Measurements from ENCODE around the gene MYCN. TPM values are rescaled to one million over a fixed set of nuclear protein-coding genes. Genes with fewer than 3 reads are reported as not detected.
A peak's percentile ranks its signal among the peaks of the same experiment; 100 is the strongest.

The MYCN gene
- total RNA-seq, 2 donors from 2014 or later: not detected

GRCh38 chr2:15937105-15937881, 3.1 kb upstream of the MYCN start:
- Mint-ChIP-seq H3K9me3 (no peaks in the 10 kb centered on the region), H3K27ac (no peak overlapping the region)
- no peak for ATAC-seq

GRCh38 chr2:15937882-15938802, 2.2 kb upstream of the MYCN start:
- Mint-ChIP-seq H3K36me3 (no peaks in the 10 kb centered on the region), H3K9me3 (no peaks in the 10 kb centered on the region), H3K27ac (no peak overlapping the region)
- no peak for ATAC-seq
- DNase-seq (ENCODE audit: low spot score in 2 of 2): no peak

More at GRCh38 chr2:15937105-15937881, 3.1 kb upstream of the MYCN start:
- DNase-seq (ENCODE audit: low spot score in 2 of 2): no peak
- H3K36me3 Mint-ChIP-seq: no peaks in the 10 kb centered on the region

- H3K9me3 Mint-ChIP-seq: no peaks in the 10 kb centered on the region
- H3K27ac Mint-ChIP-seq: no peak overlapping the region
- peaks cover 0 to 5% of the 10 kb centered on the region in 2 donors for H3K36me3 Mint-ChIP-seq
- ATAC-seq: no peak
- no peak for DNase-seq (ENCODE audit: low spot score in 2 of 2)
Observed at GRCh38 chr2:15938803-15939555, 1.4 kb upstream of the MYCN start.

- peak in 1 of 2 donors; percentile 60 for DNase-seq (ENCODE audit: low spot score in 2 of 2)
- no peaks in the 10 kb centered on the region for H3K9me3 Mint-ChIP-seq
- H3K36me3 Mint-ChIP-seq: peaks cover 0 to 5% of the 10 kb centered on the region in 2 donors
- ATAC-seq: peak; percentile 65 to 72
- no peak overlapping the region for H3K27ac Mint-ChIP-seq
Observed at GRCh38 chr2:15939556-15939853, 845 bp upstream of the MYCN start.

DNA sequence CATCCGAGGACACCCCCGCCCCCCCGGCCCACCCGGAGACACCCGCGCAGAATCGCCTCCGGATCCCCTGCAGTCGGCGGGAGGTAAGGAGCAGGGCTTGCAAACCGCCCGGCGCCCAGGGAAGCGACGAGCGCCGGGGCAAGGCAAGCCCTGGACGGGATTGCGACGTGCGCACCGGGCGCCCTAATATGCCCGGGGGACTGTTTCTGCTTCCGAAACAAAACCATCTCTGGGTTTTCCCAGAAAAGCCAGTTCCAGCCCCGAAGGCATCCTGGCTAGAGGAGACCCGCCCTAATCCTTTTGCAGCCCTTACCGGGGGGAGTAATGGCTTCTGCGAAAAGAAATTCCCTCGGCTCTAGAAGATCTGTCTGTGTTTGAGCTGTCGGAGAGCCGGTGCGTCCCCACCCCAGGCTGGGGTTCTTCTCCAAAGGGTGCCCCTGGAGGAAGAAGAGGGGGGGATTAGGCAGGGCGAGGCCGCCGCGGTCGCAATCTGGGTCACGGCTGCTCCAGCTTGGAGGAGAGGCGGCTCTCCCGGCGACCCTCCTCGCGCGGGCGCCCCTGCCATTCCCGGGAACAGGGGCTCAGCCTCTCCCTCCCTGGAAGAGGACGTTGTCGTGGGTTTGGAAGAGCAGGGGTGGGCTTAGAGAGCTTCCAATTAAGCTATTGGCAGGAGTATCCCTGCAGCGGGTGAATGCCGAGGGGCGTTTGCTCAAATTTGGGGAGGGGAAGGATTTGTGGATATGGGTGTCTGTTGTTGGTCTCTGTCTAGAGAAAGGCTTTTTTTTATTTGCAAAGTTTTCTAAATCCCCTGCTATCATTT, 521 bp downstream of the MYCN start:
- Mint-ChIP-seq H3K27ac (no peak overlapping the region), H3K36me3 (peaks cover 0 to 9% of the 10 kb centered on the region in 2 donors), H3K9me3 (no peaks in the 10 kb centered on the region)
- DNase-seq (ENCODE audit: low spot score in 2 of 2) (peak in 1 of 2 donors; percentile 13), ATAC-seq (peak; percentile 32 to 34)

GRCh38 chr2:15941481-15941850, 1.1 kb downstream of the MYCN start:
- Mint-ChIP-seq H3K27ac (no peak overlapping the region), H3K36me3 (peaks cover 0 to 9% of the 10 kb centered on the region in 2 donors), H3K9me3 (no peaks in the 10 kb centered on the region)
- ATAC-seq (peak in 1 of 2 donors; percentile 39), DNase-seq (ENCODE audit: low spot score in 2 of 2) (peak in 1 of 2 donors; percentile 10)

- ATAC-seq (peak in 1 of 2 donors; percentile 12), DNase-seq (ENCODE audit: low spot score in 2 of 2) (peak in 1 of 2 donors; percentile 14)
- no peak overlapping the region for H3K27ac Mint-ChIP-seq
- H3K36me3 Mint-ChIP-seq: peaks cover 0 to 9% of the 10 kb centered on the region in 2 donors
- no peaks in the 10 kb centered on the region for H3K9me3 Mint-ChIP-seq
Observed at GRCh38 chr2:15941871-15942710, 1.7 kb downstream of the MYCN start.

GRCh38 chr2:15942711-15943345, 2.5 kb downstream of the MYCN start:
- peak in 1 of 2 donors; percentile 3 for ATAC-seq
- Mint-ChIP-seq H3K36me3 (peaks cover 0 to 9% of the 10 kb centered on the region in 2 donors), H3K27ac (no peak overlapping the region), H3K9me3 (no peaks in the 10 kb centered on the region)
- DNase-seq (ENCODE audit: low spot score in 2 of 2): no peak

- Mint-ChIP-seq H3K36me3 (peaks cover 0 to 9% of the 10 kb centered on the region in 2 donors), H3K27ac (no peak overlapping the region), H3K9me3 (no peaks in the 10 kb centered on the region)
- ATAC-seq: no peak
- peak in 1 of 2 donors; percentile 25 for DNase-seq (ENCODE audit: low spot score in 2 of 2)
Observed at GRCh38 chr2:15943378-15944280, 3.3 kb downstream of the MYCN start.

DNA sequence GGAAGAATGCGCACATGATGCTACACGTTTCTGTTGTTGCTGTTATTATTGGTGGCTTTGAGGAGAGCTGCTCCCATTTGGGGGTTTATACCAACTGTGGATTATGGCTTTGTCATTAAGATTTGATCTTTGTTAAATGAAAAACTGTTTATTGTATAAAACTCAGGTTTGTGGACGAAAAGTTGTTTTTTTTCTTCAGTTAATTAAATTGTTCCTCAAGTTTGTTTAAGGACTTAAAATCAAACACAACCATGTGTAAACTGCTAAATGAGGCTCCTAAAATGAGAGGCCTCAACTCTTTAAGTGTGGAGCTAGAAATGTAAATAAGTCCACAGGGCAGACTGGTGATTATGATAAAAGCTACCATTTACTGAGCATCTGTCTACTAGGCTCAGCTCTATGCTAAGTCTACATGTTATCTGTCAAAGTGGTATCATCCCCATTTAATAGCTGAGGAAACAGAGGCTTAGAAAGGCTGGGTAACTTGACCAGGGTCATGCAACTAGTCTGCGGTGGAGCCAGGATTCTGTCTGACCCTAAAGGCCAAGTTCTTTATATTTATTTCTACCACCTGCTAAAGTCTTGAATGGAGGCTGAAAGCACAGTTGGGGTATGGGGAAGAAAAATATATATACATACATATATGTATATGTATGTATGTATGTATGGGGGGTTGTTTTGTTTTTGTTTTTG, 4.1 kb downstream of the MYCN start:
- DNase-seq (ENCODE audit: low spot score in 2 of 2): no peak
- Mint-ChIP-seq H3K27ac (no peak overlapping the region), H3K36me3 (peaks cover 0 to 9% of the 10 kb centered on the region in 2 donors), H3K9me3 (no peaks in the 10 kb centered on the region)
- no peak for ATAC-seq

DNA sequence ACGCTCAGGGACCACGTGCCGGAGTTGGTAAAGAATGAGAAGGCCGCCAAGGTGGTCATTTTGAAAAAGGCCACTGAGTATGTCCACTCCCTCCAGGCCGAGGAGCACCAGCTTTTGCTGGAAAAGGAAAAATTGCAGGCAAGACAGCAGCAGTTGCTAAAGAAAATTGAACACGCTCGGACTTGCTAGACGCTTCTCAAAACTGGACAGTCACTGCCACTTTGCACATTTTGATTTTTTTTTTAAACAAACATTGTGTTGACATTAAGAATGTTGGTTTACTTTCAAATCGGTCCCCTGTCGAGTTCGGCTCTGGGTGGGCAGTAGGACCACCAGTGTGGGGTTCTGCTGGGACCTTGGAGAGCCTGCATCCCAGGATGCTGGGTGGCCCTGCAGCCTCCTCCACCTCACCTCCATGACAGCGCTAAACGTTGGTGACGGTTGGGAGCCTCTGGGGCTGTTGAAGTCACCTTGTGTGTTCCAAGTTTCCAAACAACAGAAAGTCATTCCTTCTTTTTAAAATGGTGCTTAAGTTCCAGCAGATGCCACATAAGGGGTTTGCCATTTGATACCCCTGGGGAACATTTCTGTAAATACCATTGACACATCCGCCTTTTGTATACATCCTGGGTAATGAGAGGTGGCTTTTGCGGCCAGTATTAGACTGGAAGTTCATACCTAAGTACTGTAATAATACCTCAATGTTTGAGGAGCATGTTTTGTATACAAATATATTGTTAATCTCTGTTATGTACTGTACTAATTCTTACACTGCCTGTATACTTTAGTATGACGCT, 5.8 kb downstream of the MYCN start:
- Mint-ChIP-seq H3K36me3 (peaks cover 0 to 9% of the 10 kb centered on the region in 2 donors), H3K27ac (no peak overlapping the region), H3K9me3 (no peaks in the 10 kb centered on the region)
- DNase-seq (ENCODE audit: low spot score in 2 of 2) (no peak), ATAC-seq (no peak)

GRCh38 chr2:15946983-15947382, 6.6 kb downstream of the MYCN start:
- H3K9me3 Mint-ChIP-seq: no peaks in the 10 kb centered on the region
- DNase-seq (ENCODE audit: low spot score in 2 of 2): no peak
- H3K27ac Mint-ChIP-seq: no peak overlapping the region
- no peak for ATAC-seq
- H3K36me3 Mint-ChIP-seq: peaks cover 0 to 9% of the 10 kb centered on the region in 2 donors

DNA sequence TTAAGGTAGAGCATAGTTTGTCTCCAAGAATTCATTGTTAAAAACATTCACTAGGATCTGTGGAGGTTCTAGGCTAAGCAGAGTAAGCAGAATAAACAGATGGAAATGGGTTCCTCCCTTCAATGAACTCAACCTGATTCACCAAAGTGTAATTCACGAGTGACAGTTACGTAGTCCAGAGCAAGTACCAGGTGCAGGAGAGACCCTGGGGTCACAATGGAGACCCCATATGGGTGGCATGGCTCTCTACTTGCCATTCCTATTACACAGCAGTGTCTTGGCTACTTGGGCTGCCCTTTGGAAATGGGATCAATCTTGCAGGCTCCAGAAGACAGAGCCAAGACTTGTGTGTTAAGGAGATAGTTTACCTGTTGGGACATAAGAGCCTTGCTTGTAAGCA, 7.1 kb downstream of the MYCN start:
- no peak for ATAC-seq
- H3K9me3 Mint-ChIP-seq: no peaks in the 10 kb centered on the region
- H3K27ac Mint-ChIP-seq: no peak overlapping the region
- peaks cover 0 to 9% of the 10 kb centered on the region in 2 donors for H3K36me3 Mint-ChIP-seq
- DNase-seq (ENCODE audit: low spot score in 2 of 2): no peak
